ENCODE measurements around the gene CPN1.
"Not testable (repeated sequence)": the region's sequence is repeated elsewhere in the genome, so short reads cannot be mapped to it uniquely, and the experiment has no call there.

CPN1 gene

GRCh38 chr10:100081075-100082001 is at the start of gene CPN1:
Gene CPN1 (minus strand): TSS chr10:100081869. CDS start chr10:100081625, 244 bp downstream.
- DNase-seq (ENCODE audit: low read depth), result no peak

- no peak for DNase-seq (ENCODE audit: low read depth)
These were observed 49.2 kb upstream of the CPN1 start for GRCh38 chr10:100130831-100131230.

- no peak for DNase-seq (ENCODE audit: low read depth)
These were observed 47.8 kb upstream of the CPN1 start for GRCh38 chr10:100129424-100129823.

- DNase-seq (ENCODE audit: low read depth), result no peak
These were observed 47.3 kb upstream of the CPN1 start for GRCh38 chr10:100128951-100129350.

GRCh38 chr10:100125335-100125734 is 43.7 kb upstream of the CPN1 start:
- DNase-seq (ENCODE audit: low read depth), result not testable (repeated sequence)

- no peak for DNase-seq (ENCODE audit: low read depth)
These were observed 42.4 kb upstream of the CPN1 start for GRCh38 chr10:100124097-100124496.

- DNase-seq (ENCODE audit: low read depth), result no peak
These were observed 41.1 kb upstream of the CPN1 start for GRCh38 chr10:100122780-100123179.

GRCh38 chr10:100120550-100120949 is 38.9 kb upstream of the CPN1 start:
- no peak for DNase-seq (ENCODE audit: low read depth)

GRCh38 chr10:100119726-100120125 is 38.1 kb upstream of the CPN1 start:
- DNase-seq (ENCODE audit: low read depth), result no peak

GRCh38 chr10:100114976-100115770 is 33.5 kb upstream of the CPN1 start:
- DNase-seq (ENCODE audit: low read depth), result no peak

GRCh38 chr10:100114460-100114859 is 32.8 kb upstream of the CPN1 start:
- no peak for DNase-seq (ENCODE audit: low read depth)

- no peak for DNase-seq (ENCODE audit: low read depth)
These were observed 28.0 kb upstream of the CPN1 start for GRCh38 chr10:100109670-100110069.

- DNase-seq (ENCODE audit: low read depth), result no peak
These were observed 25.2 kb upstream of the CPN1 start for GRCh38 chr10:100106865-100107264.

- DNase-seq (ENCODE audit: low read depth), result no peak
These were observed 22.6 kb upstream of the CPN1 start for GRCh38 chr10:100104300-100104699.

- DNase-seq (ENCODE audit: low read depth), result no peak
These were observed 21.9 kb upstream of the CPN1 start for GRCh38 chr10:100103581-100103980.

GRCh38 chr10:100101192-100102076 is 19.8 kb upstream of the CPN1 start:
- no peak for DNase-seq (ENCODE audit: low read depth)

GRCh38 chr10:100100651-100101184 is 19.0 kb upstream of the CPN1 start:
- no peak for DNase-seq (ENCODE audit: low read depth)

GRCh38 chr10:100089241-100089640 is 7.6 kb upstream of the CPN1 start:
- no peak for DNase-seq (ENCODE audit: low read depth)

- DNase-seq (ENCODE audit: low read depth), result not testable (repeated sequence)
These were observed 5.0 kb upstream of the CPN1 start for GRCh38 chr10:100086708-100087107.

GRCh38 chr10:100085596-100085995 is 3.9 kb upstream of the CPN1 start:
- DNase-seq (ENCODE audit: low read depth), result no peak

GRCh38 chr10:100083623-100084022 is 2.0 kb upstream of the CPN1 start:
- no peak for DNase-seq (ENCODE audit: low read depth)

- not testable (repeated sequence) for DNase-seq (ENCODE audit: low read depth)
These were observed 607 bp upstream of the CPN1 start for GRCh38 chr10:100082276-100082675.

All from GM04503 (cell line).